ENCODE data around the gene C1orf174. TPM values are rescaled to one million over a fixed set of nuclear protein-coding genes. Genes with fewer than 3 reads are reported as not detected.

C1orf174 gene
- total RNA-seq, 1 experiment from 2014 or later: 45.2 TPM

Other genes starting within 250 kb of the C1orf174 start
- not detected in 2 replicates for gene TP73, start 247.8 kb downstream of the C1orf174 start, total RNA-seq (2014; rRNA removed; shearing (Covaris generic))
- gene CCDC27, start 147.8 kb downstream of the C1orf174 start, total RNA-seq (2014; rRNA removed; shearing (Covaris generic)): not detected in 2 replicates
- gene SMIM1, start 127.5 kb downstream of the C1orf174 start, total RNA-seq (2014; rRNA removed; shearing (Covaris generic)): 3.4 TPM in 1 of 2 replicates, not detected in the other
- gene LRRC47, start 103.8 kb downstream of the C1orf174 start, total RNA-seq (2014; rRNA removed; shearing (Covaris generic)): 19.2 and 25.3 TPM in 2 replicates
- 11.5 and 32.6 TPM in 2 replicates for gene CEP104, start 43.1 kb downstream of the C1orf174 start, total RNA-seq (2014; rRNA removed; shearing (Covaris generic))
- 4.4 and 9.4 TPM in 2 replicates for gene DFFB, start 42.8 kb downstream of the C1orf174 start, total RNA-seq (2014; rRNA removed; shearing (Covaris generic))

Measured in RPMI7951 (cell line).